Caco-2 (cell line): Measurements from ENCODE around the gene WDR33. TPM values are rescaled to one million over a fixed set of nuclear protein-coding genes. Genes with fewer than 3 reads are reported as not detected.

Experiments used
- BruUV-seq: library from RNA; stranded (reverse); fragments of 400-500 nt; replicated peaks from 2 replicates; lab custom pipeline; 2021; lab: Mats Ljungman, UMichigan
- CTCF ChIA-PET: fragments of 300-600 bp; sonication (Branson Sonifier 250); formaldehyde crosslinking; loops from one replicate; lab custom pipeline; 2022; ENCODE audit warnings: antibody characterized with exemption; lab: Charles Lee
- POLR2A ChIA-PET: fragments of 300-600 bp; sonication (Branson Sonifier 250); formaldehyde crosslinking; loops from one replicate; lab custom pipeline; 2022; ENCODE audit warnings: antibody characterized with exemption; lab: Charles Lee
- DNase-seq, 2 experiments: peaks; one replicate each; pipeline versions ENCODE4 v3.0.0 to v3.0.0-alpha.2; 2020 to 2022
- H3K27me3 ChIP-seq: replicated peaks from 2 replicates; pipeline ENCODE4 v1.6.0; 2011; ENCODE audit warnings: low read length; ENCODE audit not compliant: control insufficient read depth, insufficient read depth
- H3K36me3 ChIP-seq: 2 replicates; pipeline ENCODE4 v1.5.1; 2011; ENCODE audit warnings: low read length; ENCODE audit not compliant: control insufficient read depth, insufficient read depth
- H3K4me1 ChIP-seq: fragments of 250-450 bp; sonication (Bioruptor Pico); 2 replicates; pipeline ENCODE4 v1.5.1; 2020; ENCODE audit warnings: mild to moderate bottlenecking
- H3K4me3 ChIP-seq: 2 replicates; pipeline ENCODE4 v1.5.1; 2011; ENCODE audit warnings: low read depth, mild to moderate bottlenecking, control low read depth, low read length
- H3K9me3 ChIP-seq: fragments of 250-450 bp; sonication (Bioruptor Pico); 2 replicates; pipeline ENCODE4 v1.5.1; 2020; ENCODE audit warnings: mild to moderate bottlenecking, moderate library complexity
- H3K27ac Mint-ChIP-seq: one replicate; pipeline ENCODE4 v1.8.0; 2022; ENCODE audit warnings: mixed read lengths; ENCODE audit not compliant: unreplicated experiment
- H3K27me3 Mint-ChIP-seq: one replicate; pipeline ENCODE4 v1.8.0; 2022; ENCODE audit warnings: mixed read lengths; ENCODE audit not compliant: insufficient read depth, unreplicated experiment
- H3K36me3 Mint-ChIP-seq: one replicate; pipeline ENCODE4 v1.8.0; 2022; ENCODE audit warnings: mild to moderate bottlenecking, mixed read lengths; ENCODE audit not compliant: insufficient read depth, unreplicated experiment
- H3K4me1 Mint-ChIP-seq: one replicate; pipeline ENCODE4 v1.8.0; 2022; ENCODE audit warnings: low read depth, mixed read lengths; ENCODE audit not compliant: unreplicated experiment
- H3K4me3 Mint-ChIP-seq: one replicate; pipeline ENCODE4 v1.8.0; 2022; ENCODE audit warnings: mild to moderate bottlenecking, moderate library complexity, mixed read lengths; ENCODE audit not compliant: unreplicated experiment
- H3K9me3 Mint-ChIP-seq: one replicate; pipeline ENCODE4 v1.8.0; 2022; ENCODE audit warnings: mixed read lengths; ENCODE audit not compliant: unreplicated experiment
- CTCF ChIP-seq, 2 experiments: fragments of 200-600 bp in 1 of 2; IDR thresholded peaks; 1 replicate in 1 of 2; 2 replicates in 1 of 2; pipeline versions ENCODE4 v1.5.1 to v1.8.0; 2011 to 2022; ENCODE audit warnings: antibody characterized with exemption in 1 of 2, control low read depth in 1 of 2, inconsistent platforms in 1 of 2, low read depth in 1 of 2, low read length in 1 of 2, mild to moderate bottlenecking in 1 of 2, moderate library complexity in 1 of 2; ENCODE audit not compliant: insufficient read depth in 1 of 2, severe bottlenecking in 1 of 2, unreplicated experiment in 1 of 2
- intact Hi-C: fragments of 100-400 bp; cut with micrococcal nuclease; formaldehyde crosslinking; loops from one replicate; pipeline ENCODE4 v1.10.0; 2022; ENCODE audit not compliant: unreplicated experiment
- total RNA-seq: library from RNA; stranded (reverse); gene quantifications from 2 replicates; pipeline ENCODE4 v1.2.3, GENCODE V29; 2022

Gene WDR33
- total RNA-seq, 1 experiment from 2014 or later: 77.5 TPM

- intact Hi-C loops: no loop called here
- Mint-ChIP-seq H3K36me3 (peaks cover 62% of the 10 kb centered on the region), H3K27me3 (no peaks in the 10 kb centered on the region), H3K9me3 (no peaks in the 10 kb centered on the region), H3K4me3 (no peak overlapping the region), H3K27ac (no peak overlapping the region), H3K4me1 (no peaks in the 10 kb centered on the region)
- no peaks in the 10 kb centered on the region for H3K9me3 ChIP-seq
- no peak overlapping the region for H3K4me3 ChIP-seq
- ChIA-PET POLR2A (no interaction called here), CTCF (no interaction called here)
- no peaks in the 10 kb centered on the region for H3K27me3 ChIP-seq
- H3K36me3 ChIP-seq: peaks cover 6% of the 10 kb centered on the region
- no peak for DNase-seq
- H3K4me1 ChIP-seq: no peaks in the 10 kb centered on the region
- no TSS peak for BruUV-seq
- no peak for TF ChIP-seq CTCF (IDR thresholded peaks at IDR 0.05; ENCODE audit: insufficient read depth in 1 of 2, low read depth in 1 of 2, low read length in 1 of 2, severe bottlenecking in 1 of 2, unreplicated experiment in 1 of 2)
Observed at GRCh38 chr2:127713562-127713961, 97.4 kb downstream of the WDR33 start.

GRCh38 chr2:127712999-127713398, 98.0 kb downstream of the WDR33 start:
- Mint-ChIP-seq H3K27me3 (no peaks in the 10 kb centered on the region), H3K36me3 (peaks cover 60% of the 10 kb centered on the region), H3K9me3 (no peaks in the 10 kb centered on the region), H3K4me1 (no peaks in the 10 kb centered on the region), H3K4me3 (no peak overlapping the region), H3K27ac (no peak overlapping the region)
- peaks cover 10% of the 10 kb centered on the region for H3K36me3 ChIP-seq
- no peaks in the 10 kb centered on the region for H3K4me1 ChIP-seq
- TF ChIP-seq CTCF (IDR thresholded peaks at IDR 0.05; ENCODE audit: insufficient read depth in 1 of 2, low read depth in 1 of 2, low read length in 1 of 2, severe bottlenecking in 1 of 2, unreplicated experiment in 1 of 2): no peak
- no TSS peak for BruUV-seq
- H3K4me3 ChIP-seq: no peak overlapping the region
- CTCF ChIA-PET: no interaction called here
- intact Hi-C loops: no loop called here
- H3K9me3 ChIP-seq: no peaks in the 10 kb centered on the region
- no peaks in the 10 kb centered on the region for H3K27me3 ChIP-seq
- no peak for DNase-seq
- POLR2A ChIA-PET: no interaction called here

GRCh38 chr2:127709336-127709735, 101.6 kb downstream of the WDR33 start:
- Mint-ChIP-seq H3K36me3 (peaks cover 76% of the 10 kb centered on the region), H3K4me3 (no peak overlapping the region), H3K4me1 (no peaks in the 10 kb centered on the region), H3K9me3 (no peaks in the 10 kb centered on the region), H3K27me3 (no peaks in the 10 kb centered on the region), H3K27ac (no peak overlapping the region)
- Histone ChIP-seq H3K9me3 (no peaks in the 10 kb centered on the region), H3K4me1 (no peaks in the 10 kb centered on the region), H3K36me3 (peaks cover 10% of the 10 kb centered on the region), H3K27me3 (no peaks in the 10 kb centered on the region), H3K4me3 (no peak overlapping the region)
- DNase-seq: no peak
- TF ChIP-seq CTCF (IDR thresholded peaks at IDR 0.05; ENCODE audit: insufficient read depth in 1 of 2, low read depth in 1 of 2, low read length in 1 of 2, severe bottlenecking in 1 of 2, unreplicated experiment in 1 of 2): no peak
- intact Hi-C loops: no loop called here
- ChIA-PET CTCF (no interaction called here), POLR2A (no interaction called here)
- BruUV-seq: no TSS peak
